Kidney (tissue), 14 donors: ENCODE data around the gene CHERP. TPM values are rescaled to one million over a fixed set of nuclear protein-coding genes. Genes with fewer than 3 reads are reported as not detected.

ENCODE experiments used
- DNase-seq, 5 donors: peaks; one replicate each; pipeline ENCODE4 v3.0.0-alpha.2; 2013 to 2020
- FAIRE-seq: peaks from 2 replicates; lab custom pipeline; 2012; peaks lifted over from hg19 to GRCh38; lab: Jason Lieb, UNC
- H3K27ac ChIP-seq, 2 donors: one replicate each; pipeline ENCODE4 v1.7.0; 2013; ENCODE audit warnings: low read depth in 2 of 2, low read length in 2 of 2, inconsistent platforms in 1 of 2
- H3K27me3 ChIP-seq: one replicate; pipeline ENCODE4 v1.7.1; 2013; ENCODE audit warnings: low read length, inconsistent platforms; ENCODE audit not compliant: control insufficient read depth, insufficient read depth
- H3K36me3 ChIP-seq, 3 donors: one replicate each; pipeline versions ENCODE4 v1.7.0 to v1.7.1; 2013; ENCODE audit warnings: low read length in 3 of 3, control low read depth in 1 of 3, inconsistent platforms in 1 of 3; ENCODE audit not compliant: insufficient read depth in 3 of 3, control insufficient read depth in 2 of 3
- H3K4me1 ChIP-seq, 3 donors: one replicate each; pipeline versions ENCODE4 v1.7.0 to v1.7.1; 2013; ENCODE audit warnings: low read length in 3 of 3, inconsistent platforms in 1 of 3, low read depth in 1 of 3; ENCODE audit not compliant: control insufficient read depth in 2 of 3, insufficient read depth in 2 of 3
- H3K4me3 ChIP-seq, 3 donors: one replicate each; pipeline versions ENCODE4 v1.7.0 to v1.8.1; 2013; ENCODE audit warnings: low read length in 3 of 3, control low read depth in 1 of 3, inconsistent platforms in 1 of 3
- H3K9ac ChIP-seq, 3 donors: one replicate each; pipeline versions ENCODE4 v1.7.0 to v1.7.1; 2013; ENCODE audit warnings: low read length in 3 of 3, control low read depth in 1 of 3, inconsistent platforms in 1 of 3
- H3K9me3 ChIP-seq, 3 donors: one replicate each; pipeline versions ENCODE4 v1.7.0 to v1.7.1; 2013; ENCODE audit warnings: low read length in 3 of 3, control low read depth in 1 of 3, inconsistent platforms in 1 of 3; ENCODE audit not compliant: control insufficient read depth in 2 of 3, insufficient read depth in 1 of 3
- intact Hi-C: fragments of 100-400 bp; cut with DNase I; formaldehyde crosslinking; loops from one replicate; pipeline ENCODE4 v1.11.1; 2022
- polyA plus RNA-seq: library from polyadenylated mRNA; stranded (reverse); fragments of 350-450 nt; fragmentation: Illumina TruSeq; extraction: RNeasy Lipid Tissue Mini Kit (QIAGEN cat#74804); gene quantifications from one replicate; pipeline ENCODE4 v1.2.3, GENCODE V29; 2014; ENCODE audit warnings: low read depth, low replicate concordance; ENCODE audit not compliant: insufficient read depth
- total RNA-seq: library from RNA; stranded (reverse); fragmentation: NEBNext Ultra II Directional; extraction: Animal tissue kit (Norgen Biotek cat#: 25700); gene quantifications from one replicate; pipeline ENCODE4 v1.2.1, GENCODE V29; 2021
- TF ChIP-seq, protein P1 (sequence below): IDR thresholded peaks from 3 replicates; pipeline ENCODE4 v1.5.1; 2012; ENCODE audit warnings: mild to moderate bottlenecking, moderate library complexity, borderline replicate concordance; ENCODE audit not compliant: insufficient read depth; ENCODE audit errors: extremely low read depth
- donor health status: control.
- donor health status: control.
- donor health status: control.
- donor health status: control.
- donor health status: control.
- donor health status: DM: yes; HTN: yes; CAD: no.
- donor health status: Normal renal cell carcinoma (clear cell type).

CHERP gene
- total and polyA plus RNA-seq, 2 donors from 2014 or later, result 14.6 to 37.2 TPM

DNA sequence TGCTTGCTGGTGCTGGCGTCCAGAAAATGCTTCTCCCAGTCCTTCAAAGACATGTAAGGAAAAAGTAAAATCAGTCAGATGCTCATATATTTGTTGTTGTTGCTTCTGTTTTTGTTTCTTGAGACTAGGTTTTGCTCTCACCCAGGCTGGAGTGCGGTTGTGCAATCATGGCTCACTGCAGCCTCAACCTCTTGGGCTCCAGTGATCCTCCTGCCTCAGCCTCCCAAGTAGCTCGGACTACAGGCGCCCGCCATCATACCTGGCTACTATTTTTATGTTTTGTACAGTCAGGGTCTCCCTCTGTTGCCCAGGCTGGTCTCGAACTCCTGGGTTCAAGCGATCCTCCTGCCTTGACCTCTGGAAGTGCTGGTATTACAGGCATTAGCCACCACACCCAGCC is 59.5 kb downstream of the CHERP start:
- DNase-seq (no peak), FAIRE-seq (no peak)
- no peaks in the 10 kb centered on the region for H3K36me3 ChIP-seq
- TF ChIP-seq, protein P1, sequence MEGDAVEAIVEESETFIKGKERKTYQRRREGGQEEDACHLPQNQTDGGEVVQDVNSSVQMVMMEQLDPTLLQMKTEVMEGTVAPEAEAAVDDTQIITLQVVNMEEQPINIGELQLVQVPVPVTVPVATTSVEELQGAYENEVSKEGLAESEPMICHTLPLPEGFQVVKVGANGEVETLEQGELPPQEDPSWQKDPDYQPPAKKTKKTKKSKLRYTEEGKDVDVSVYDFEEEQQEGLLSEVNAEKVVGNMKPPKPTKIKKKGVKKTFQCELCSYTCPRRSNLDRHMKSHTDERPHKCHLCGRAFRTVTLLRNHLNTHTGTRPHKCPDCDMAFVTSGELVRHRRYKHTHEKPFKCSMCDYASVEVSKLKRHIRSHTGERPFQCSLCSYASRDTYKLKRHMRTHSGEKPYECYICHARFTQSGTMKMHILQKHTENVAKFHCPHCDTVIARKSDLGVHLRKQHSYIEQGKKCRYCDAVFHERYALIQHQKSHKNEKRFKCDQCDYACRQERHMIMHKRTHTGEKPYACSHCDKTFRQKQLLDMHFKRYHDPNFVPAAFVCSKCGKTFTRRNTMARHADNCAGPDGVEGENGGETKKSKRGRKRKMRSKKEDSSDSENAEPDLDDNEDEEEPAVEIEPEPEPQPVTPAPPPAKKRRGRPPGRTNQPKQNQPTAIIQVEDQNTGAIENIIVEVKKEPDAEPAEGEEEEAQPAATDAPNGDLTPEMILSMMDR, result no peak
- no peaks in the 10 kb centered on the region for H3K9me3 ChIP-seq
- H3K27ac ChIP-seq, result no peak overlapping the region
- H3K9ac ChIP-seq, result no peak overlapping the region
- H3K4me3 ChIP-seq, result no peak overlapping the region
- intact Hi-C loops, result no loop called here
- H3K27me3 ChIP-seq, result no peaks in the 10 kb centered on the region
- H3K4me1 ChIP-seq, result no peaks in the 10 kb centered on the region

DNA sequence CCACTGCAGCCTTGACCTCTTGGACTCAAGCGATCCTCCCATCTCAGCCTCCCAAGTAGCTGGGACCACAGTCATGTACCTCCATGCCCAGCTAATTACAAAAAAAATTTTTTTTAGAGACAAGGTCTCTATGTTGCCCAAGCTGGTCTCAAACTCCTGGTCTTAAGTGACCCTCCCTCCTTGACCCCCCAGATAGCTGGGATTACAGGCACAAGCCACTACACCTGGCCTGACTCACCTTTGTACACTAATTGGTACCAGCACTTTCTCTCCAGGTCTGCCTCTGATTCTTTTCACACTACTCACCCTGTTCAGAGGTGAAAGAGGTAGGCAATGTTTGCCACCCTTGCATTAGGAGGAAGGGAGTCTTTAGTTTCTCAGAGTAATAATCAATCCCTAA is 64.9 kb downstream of the CHERP start:
- TF ChIP-seq, protein P1, result no peak
- no peak overlapping the region for H3K27ac ChIP-seq
- H3K36me3 ChIP-seq, result no peaks in the 10 kb centered on the region
- H3K4me1 ChIP-seq, result no peaks in the 10 kb centered on the region
- no peaks in the 10 kb centered on the region for H3K9me3 ChIP-seq
- intact Hi-C loops, result no loop called here
- H3K4me3 ChIP-seq, result no peak overlapping the region
- no peak overlapping the region for H3K9ac ChIP-seq
- DNase-seq (no peak), FAIRE-seq (no peak)
- H3K27me3 ChIP-seq, result no peaks in the 10 kb centered on the region

DNA sequence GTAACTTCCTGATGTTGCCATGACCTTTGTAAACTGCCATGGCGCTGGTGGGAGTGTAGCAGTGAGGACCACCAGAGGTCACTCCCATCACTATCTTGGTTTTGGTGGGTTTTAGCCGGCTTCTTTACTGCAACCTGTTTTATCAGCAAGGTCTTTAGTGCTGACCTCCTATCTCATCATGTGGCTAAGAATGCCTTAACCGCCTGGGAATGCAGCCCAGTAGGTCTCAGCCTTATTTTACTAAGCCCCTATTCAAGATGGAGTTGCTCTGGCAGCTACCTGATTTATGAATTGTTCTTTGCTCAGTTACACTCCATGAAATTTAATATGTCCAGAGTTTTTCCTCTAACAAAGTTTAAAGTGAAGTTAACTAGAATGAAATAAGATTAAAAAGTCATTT is 65.8 kb downstream of the CHERP start:
- H3K27me3 ChIP-seq, result no peaks in the 10 kb centered on the region
- H3K9ac ChIP-seq, result no peak overlapping the region
- H3K27ac ChIP-seq, result no peak overlapping the region
- no peaks in the 10 kb centered on the region for H3K36me3 ChIP-seq
- no peaks in the 10 kb centered on the region for H3K4me1 ChIP-seq
- no peaks in the 10 kb centered on the region for H3K9me3 ChIP-seq
- TF ChIP-seq, protein P1, result no peak
- no peak overlapping the region for H3K4me3 ChIP-seq
- no peak for FAIRE-seq
- intact Hi-C loops, result no loop called here
- DNase-seq, result peak in 2 of 5 donors; percentile 43 to 44

DNA sequence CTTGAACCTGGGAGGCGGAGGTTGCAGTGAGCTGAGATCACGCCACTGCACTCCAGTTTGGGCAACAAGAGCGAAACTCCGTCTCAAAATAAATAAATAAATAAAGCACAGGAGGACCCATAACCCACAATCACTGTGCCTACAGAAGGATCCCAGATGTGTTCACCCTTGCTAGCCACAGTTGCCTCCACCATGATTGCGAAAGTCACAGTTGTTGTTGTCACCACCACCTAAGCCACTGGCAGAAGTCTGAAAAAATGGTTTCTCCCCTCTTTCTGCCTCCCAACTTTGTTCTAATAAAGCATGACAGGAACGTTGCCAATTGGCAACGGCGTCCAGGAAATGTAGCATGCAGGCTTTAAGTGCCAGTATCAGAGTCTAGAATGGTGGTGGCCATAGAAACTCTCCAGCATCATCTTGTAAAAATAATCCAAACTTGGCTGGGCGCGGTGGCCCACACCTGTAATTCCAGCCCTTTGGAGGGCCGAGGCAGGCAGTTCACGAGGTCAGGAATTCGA is 68.3 kb downstream of the CHERP start:
- TF ChIP-seq, protein P1, result no peak
- Histone ChIP-seq H3K9me3 (no peaks in the 10 kb centered on the region), H3K4me3 (no peak overlapping the region), H3K36me3 (no peaks in the 10 kb centered on the region), H3K27ac (no peak overlapping the region), H3K9ac (no peak overlapping the region), H3K27me3 (no peaks in the 10 kb centered on the region), H3K4me1 (peaks cover 0 to 17% (median 5%) of the 10 kb centered on the region in 3 donors)
- DNase-seq (no peak), FAIRE-seq (no peak)
- intact Hi-C loops, result no loop called here
